ENCODE data around the gene ZBTB42. TPM values are rescaled to one million over a fixed set of nuclear protein-coding genes. Genes with fewer than 3 reads are reported as not detected.

Gene ZBTB42
- total RNA-seq, 1 experiment from 2014 or later, result 5.2 TPM

DNA sequence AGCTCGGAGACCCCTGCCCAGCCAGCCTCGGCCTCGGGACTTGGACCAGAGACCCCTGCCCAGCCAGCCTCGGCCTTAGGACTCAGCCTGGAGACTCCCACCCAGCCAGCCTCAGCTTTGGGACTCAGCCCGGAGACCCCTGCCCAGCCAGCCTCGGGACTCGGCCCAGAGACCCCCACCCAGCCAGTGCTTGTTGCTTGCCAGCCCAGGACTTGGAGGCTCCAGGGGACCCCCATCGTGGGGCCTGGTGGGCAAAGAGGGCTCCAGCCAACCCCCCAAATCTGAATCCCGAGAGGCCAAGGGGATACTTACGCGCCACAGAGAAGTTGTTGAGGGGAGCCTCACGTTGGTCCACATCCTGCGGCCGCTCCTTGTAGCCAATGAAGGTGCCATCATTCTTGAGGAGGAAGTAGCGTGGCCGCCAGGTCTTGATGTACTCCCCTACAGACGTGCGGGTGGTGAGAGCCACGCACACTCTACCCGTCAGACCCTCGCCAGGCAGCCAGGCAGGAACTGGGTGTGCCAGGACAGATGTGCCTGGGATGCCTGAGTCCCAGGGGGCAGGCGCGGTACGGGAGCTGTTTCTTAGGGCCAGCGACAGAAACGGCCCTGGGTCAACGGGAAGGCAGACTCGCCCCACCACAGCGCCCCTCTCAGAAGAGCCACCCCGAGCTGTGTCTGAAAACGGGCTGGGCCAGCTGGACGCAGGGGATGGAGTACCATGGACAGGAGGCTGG, 21.0 kb upstream of the ZBTB42 start:
- no peak for DNase-seq (ENCODE audit: low read depth, low spot score)
- in situ Hi-C loops (cut with HindIII; ENCODE audit: low pct_unique_long_range_greater_than_20kb, low sequenced_read_pairs), result no loop called here

DNA sequence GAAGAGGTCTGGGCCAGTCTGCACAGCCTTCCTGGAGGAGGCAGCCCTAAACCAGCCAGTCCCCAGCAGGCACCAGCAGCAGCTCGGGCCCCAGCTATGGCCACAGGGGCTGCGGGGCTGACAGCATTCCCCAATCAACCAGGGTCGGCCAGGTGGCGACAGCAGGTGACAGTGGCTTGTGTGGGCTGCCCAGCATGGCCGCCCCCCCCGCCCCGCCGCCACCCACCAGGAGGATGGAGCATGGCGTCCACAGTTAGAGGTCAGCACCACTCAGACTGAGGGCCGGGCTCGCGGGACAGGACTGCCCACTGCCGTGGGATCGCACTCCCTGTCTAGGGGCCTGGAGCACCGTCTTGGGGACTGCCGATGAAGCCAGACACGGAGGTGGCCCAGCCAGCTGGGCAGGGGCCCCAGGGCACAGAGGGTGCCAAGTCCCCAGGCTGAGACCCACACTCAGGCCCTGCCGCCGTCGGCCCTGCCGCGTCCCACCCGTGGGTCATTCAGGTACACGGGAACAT, 20.3 kb upstream of the ZBTB42 start:
- in situ Hi-C loops (cut with HindIII; ENCODE audit: low pct_unique_long_range_greater_than_20kb, low sequenced_read_pairs), result no loop called here
- no peak for DNase-seq (ENCODE audit: low read depth, low spot score)

DNA sequence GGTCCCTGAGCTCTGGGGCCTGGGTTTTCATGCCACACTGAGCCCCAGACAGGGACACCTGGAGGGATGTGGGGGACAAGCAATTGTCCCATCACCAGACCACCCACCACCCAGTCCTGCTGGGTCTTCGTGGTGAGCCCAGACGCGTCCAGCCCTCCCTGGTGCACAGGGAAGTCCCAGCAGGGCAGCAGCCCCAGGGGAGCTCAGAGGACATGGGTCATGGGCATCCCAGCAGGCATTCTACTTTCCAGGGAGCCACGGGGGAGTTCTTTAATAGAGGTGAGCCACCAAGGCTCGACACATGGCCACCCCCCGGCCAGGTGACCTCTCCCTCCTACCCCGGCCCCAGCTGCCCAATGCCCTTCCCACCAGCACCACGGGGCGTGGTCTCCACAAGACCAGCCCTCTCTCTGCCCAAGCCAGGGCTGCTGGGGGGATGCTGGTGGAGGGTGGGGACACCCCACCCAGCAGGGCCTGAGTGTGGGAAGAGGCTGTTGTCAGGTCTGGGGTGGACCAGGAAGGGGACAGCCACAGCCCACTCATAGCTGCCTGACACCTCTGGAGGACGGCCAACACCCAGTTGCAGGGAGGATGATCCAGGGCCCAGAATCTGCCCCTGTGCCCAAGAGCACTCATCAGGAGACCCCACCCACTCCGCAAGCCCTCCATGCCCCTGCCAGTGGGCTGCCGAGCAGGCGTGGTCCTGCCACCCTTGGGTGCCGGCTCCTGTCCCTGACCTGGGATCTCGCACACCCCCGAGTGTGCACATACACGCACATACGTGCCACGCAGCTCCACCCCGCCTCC, 19.4 kb upstream of the ZBTB42 start:
- no peak for DNase-seq (ENCODE audit: low read depth, low spot score)
- in situ Hi-C loops (cut with HindIII; ENCODE audit: low pct_unique_long_range_greater_than_20kb, low sequenced_read_pairs), result no loop called here

DNA sequence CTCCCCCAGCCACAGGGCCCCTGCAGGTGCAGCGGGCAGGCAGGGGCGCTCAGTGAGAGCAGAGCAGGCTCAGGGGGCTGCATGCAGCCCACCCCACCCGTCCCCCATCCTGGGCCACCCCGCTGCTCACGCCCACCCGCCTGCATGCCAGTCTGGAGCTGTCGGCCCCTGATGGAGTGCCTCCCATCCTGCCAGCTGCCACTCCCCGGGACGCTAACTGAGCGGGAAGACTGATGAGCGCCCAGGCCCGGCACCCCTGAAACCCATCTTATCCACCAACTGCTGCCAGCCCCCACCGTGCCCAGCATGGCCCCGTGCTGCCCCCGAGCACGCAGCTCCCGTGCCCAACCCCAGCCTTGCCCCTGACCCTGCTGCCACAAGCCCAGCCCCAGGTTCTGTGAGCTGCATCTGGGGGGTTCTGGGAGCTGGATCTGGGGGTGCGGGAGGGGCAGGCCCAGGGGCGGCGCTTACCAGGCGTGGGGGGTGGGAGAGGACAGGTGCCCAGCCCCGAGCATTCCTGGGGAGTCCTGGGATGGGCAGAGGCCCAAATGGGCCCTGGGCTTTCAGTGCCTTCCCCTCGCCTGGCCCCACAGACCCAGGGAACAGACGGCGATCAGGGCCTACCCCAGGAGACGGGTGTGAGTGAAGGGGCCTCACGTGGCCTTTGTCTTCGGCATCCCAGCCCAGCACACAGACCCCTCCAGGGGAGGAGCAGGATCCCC, 18.7 kb upstream of the ZBTB42 start:
- DNase-seq (ENCODE audit: low read depth, low spot score), result no peak
- in situ Hi-C loops (cut with HindIII; ENCODE audit: low pct_unique_long_range_greater_than_20kb, low sequenced_read_pairs), result no loop called here

DNA sequence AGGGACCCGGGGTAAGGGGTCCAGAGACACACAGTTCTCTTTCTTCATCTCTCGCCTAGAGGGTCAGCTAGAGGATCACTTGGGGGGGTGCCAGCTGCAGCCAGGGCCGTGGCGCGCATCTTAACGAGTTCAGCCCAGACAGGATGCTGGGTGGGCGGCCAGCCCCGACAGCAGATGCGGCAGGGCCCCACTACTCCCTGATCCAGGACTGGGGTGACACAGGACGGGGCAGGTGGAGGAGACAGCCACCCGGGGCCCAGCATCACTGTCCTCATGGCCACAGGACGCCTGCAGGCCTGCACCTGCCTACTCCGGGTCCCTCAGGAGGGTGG, 18.1 kb upstream of the ZBTB42 start:
- in situ Hi-C loops (cut with HindIII; ENCODE audit: low pct_unique_long_range_greater_than_20kb, low sequenced_read_pairs), result no loop called here
- no peak for DNase-seq (ENCODE audit: low read depth, low spot score)

DNA sequence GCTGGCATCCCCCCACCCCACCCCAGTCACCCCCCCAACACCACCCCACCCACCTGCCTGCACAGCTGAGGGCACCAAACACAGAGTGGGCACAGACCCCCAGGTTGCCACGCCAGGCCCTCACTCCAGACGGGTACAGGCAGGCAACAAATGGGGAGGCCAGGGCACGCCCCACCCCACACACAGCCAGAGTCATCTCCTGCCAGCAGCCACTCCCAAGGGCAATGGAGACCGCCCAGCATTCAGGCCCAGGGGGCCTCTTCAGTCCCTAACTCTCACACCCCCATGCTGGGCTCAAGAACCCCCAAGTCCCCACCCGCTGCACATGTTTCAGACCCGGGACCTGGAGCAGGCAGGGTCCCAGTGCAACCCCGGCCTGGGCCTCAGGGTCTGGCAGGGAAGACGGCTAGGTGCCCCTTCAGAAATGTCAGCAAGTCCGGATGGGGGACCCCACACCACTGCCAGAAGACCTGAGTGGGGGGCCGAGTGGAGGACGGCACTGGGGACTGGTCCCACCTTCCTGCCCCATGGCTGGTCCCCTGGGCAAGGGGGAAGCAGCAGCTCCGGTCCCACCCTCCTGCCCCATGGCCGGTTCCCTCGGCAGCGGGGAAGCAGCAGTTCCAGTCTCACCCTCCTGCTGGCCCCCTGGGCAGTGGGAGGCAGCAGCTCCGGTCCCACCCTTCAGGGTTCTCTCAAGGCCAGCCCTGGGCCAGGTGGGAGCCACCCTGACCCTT, 17.2 kb upstream of the ZBTB42 start:
- in situ Hi-C loops (cut with HindIII; ENCODE audit: low pct_unique_long_range_greater_than_20kb, low sequenced_read_pairs), result no loop called here
- DNase-seq (ENCODE audit: low read depth, low spot score), result no peak

DNA sequence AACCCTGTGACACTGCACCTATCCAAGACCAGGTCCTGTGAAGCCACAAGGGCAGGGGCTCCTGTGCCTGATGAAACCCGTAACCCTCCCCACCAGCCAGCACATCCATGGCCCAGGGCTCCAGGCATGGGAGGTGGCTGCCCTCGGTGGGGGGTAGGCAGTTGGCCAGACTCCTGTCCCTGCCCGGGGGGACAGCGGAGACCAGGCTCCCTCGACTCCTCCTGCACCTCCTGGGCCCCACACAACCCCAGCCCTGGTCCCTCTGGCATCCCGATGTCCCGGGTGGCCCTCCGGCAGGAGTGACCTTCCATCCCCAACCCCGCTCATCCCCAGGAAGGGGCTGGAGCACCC, 16.7 kb upstream of the ZBTB42 start:
- in situ Hi-C loops (cut with HindIII; ENCODE audit: low pct_unique_long_range_greater_than_20kb, low sequenced_read_pairs), result no loop called here
- no peak for DNase-seq (ENCODE audit: low read depth, low spot score)

DNA sequence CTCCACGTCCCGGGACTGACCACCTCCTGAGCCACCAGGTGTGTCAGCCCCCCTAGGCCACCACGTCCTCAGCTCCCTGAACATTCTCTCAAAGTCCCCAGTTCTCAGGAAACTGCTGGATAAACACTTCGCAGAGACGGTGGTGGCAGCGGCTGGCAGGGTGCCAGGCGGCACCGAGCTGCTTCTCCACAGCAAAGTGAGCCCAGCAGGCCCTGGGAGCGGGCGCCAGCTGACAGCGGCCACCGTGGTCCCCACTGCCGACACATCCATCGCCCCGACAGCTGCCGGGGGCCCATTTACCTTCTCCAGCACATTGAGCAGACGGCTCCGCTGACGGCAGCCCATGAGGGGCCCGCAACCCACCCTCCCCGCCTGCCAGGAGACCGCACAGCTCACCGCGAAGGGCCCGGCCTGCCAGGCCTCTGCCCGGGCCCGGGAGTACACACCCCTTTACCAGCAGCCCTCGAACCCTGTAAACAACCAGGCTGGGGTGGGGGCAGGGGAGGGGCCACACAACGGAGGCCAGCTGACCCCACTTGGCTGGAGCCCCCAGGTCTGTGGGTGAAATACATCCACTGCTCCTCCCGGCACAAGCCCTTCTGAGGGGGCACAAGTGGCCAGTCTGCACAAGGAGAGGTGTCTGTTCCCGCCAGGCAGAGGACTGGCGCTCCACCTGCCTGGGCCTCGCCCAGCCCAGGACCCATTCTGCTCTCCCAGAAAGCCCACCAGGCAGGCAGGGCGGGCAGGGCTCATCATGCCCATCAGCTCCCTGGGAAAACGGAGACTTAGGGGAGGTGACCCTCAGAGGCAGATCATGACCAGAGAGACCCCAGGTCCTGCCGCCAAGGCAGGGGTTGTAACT, 15.8 kb upstream of the ZBTB42 start:
- in situ Hi-C loops (cut with HindIII; ENCODE audit: low pct_unique_long_range_greater_than_20kb, low sequenced_read_pairs), result no loop called here
- no peak for DNase-seq (ENCODE audit: low read depth, low spot score)

DNA sequence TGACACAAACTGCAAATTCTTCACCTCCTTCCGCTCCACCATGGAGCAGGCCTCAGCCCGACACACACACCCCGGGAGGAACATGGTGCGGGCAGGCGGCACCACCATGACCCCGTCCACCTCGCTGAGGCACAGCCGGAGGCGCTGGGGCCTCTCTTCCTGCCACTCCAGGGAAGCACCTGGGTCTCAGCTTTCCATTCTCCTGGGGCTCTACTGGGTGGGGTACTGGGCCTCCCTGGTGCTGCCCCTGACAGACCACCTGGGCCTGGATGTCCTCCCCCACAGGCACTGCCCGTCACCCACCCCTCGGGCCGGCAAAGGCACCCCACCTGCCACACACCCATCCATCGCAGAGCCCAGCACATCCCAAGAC, 15.2 kb upstream of the ZBTB42 start:
- in situ Hi-C loops (cut with HindIII; ENCODE audit: low pct_unique_long_range_greater_than_20kb, low sequenced_read_pairs), result no loop called here
- DNase-seq (ENCODE audit: low read depth, low spot score), result no peak

DNA sequence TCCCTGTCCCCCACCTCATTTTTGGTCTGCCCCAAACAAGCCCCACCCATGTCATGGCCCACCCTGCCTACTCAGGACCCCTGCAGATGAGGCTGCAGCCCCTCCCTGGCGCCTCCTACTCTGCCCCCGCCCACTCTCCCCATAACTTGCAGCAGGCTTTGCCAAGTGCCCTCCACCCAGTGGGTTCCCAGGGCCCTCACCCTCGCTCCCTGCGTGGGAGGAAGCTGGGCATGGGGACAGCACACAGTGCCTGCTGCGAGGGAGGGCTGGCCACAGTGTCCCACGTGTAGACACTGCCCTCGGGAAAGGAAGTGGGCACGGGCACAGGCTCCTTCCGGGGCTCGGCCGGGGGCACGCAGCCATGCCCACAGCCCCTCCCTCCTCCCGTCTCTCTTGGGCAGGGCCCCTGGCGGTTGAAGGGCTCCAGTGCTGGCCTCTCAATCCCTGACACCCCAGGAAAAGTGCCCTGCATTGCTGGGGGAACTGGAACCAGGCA, 14.8 kb upstream of the ZBTB42 start:
- no peak for DNase-seq (ENCODE audit: low read depth, low spot score)
- in situ Hi-C loops (cut with HindIII; ENCODE audit: low pct_unique_long_range_greater_than_20kb, low sequenced_read_pairs), result no loop called here

DNA sequence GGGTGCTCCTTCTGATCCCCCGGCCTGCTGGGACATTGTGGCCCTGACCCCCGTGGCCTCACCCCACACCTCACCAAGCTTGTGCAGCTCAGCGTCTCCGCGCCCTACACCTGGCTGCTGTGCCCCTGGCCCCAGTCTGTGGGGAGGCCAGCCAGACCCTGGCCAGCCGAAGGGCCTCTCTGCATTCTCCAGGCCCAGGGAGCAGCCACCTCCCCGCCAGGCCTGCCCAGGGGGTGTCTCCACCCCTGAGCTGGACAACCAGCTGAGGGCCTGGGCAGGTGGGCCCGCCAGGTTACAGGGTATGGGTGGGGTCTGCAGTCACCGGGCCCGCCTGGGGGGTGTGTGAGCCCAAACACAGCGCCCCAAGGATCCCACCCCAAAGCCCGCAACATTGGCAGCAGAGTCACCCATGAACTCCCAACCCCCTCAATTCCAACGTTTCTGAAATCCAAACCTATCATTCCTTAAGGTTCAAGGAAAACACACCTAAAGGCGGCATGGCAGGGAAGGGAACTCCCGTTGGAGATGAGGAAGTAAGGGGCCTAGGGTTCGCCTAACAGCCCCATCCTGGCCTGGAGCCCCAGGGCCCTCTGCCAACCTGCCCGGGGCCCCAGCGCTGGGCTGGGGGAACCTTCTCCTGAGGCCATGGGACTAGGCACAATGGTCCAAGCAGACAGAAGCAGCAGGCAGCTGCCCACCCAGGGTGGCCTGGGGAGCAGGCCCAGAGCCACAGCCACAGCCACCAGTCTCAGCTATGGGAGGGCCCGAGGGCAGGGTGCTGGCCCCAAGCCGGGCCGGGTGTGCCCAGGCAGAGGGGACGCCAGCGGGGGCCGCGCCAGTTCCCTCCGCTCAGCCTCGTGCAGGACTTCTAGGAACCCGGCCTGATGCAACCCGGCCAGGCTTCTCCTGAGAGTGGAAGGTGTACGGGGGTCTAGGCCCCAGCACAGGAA, 13.9 kb upstream of the ZBTB42 start:
- in situ Hi-C loops (cut with HindIII; ENCODE audit: low pct_unique_long_range_greater_than_20kb, low sequenced_read_pairs), result no loop called here
- no peak for DNase-seq (ENCODE audit: low read depth, low spot score)

DNA sequence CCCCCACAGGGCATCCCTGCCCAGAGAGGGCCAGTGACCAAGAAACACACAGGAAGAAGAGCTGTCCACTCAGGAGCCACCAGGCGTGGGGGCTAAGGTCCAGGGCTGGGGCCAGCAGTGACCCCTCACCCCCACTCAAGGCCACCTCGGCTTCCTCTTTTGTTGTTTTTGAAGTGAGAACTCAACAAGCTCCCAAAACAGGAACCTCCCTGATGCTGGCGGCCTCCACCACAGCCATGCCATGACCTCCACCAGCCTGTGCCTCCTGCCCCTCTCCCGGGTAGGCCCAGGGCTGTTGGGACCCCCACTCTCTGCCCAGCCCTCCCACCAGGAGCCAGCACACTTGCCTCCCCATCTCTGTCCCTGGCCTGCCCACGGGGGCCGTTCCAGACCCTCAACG, 13.2 kb upstream of the ZBTB42 start:
- in situ Hi-C loops (cut with HindIII; ENCODE audit: low pct_unique_long_range_greater_than_20kb, low sequenced_read_pairs), result no loop called here
- no peak for DNase-seq (ENCODE audit: low read depth, low spot score)

DNA sequence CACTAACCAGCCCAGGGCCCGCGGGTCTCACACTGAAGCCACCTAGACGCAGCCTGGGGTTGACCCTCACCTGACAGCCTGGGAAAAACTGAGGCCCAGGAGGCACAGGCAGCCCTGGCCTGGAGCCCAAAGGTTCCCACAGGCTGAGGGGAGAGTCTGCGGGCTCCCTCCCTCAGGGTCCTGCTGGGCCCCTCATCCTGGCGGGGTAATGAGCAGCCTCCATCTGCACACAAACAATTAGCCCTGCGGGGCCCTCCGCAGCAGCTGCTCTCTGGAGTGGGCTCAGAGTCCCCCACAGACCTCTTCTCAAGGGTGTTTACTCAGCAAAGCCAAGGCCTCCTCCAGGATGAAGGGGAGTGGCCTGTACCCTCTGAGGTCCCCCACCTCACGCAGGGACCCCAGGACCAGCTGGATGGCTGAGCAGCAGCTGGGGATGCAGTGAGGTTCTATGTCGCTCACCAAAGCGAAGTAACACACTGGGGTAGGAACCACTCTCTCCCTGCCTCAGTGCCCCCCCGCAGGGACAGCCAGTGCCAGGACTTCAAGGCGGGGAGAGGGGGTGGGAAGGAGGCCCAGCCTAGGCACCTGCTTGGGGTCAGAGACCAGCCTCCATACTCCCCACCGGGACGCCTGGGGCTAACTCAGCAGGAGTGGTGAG, 12.6 kb upstream of the ZBTB42 start:
- no peak for DNase-seq (ENCODE audit: low read depth, low spot score)
- in situ Hi-C loops (cut with HindIII; ENCODE audit: low pct_unique_long_range_greater_than_20kb, low sequenced_read_pairs), result no loop called here

DNA sequence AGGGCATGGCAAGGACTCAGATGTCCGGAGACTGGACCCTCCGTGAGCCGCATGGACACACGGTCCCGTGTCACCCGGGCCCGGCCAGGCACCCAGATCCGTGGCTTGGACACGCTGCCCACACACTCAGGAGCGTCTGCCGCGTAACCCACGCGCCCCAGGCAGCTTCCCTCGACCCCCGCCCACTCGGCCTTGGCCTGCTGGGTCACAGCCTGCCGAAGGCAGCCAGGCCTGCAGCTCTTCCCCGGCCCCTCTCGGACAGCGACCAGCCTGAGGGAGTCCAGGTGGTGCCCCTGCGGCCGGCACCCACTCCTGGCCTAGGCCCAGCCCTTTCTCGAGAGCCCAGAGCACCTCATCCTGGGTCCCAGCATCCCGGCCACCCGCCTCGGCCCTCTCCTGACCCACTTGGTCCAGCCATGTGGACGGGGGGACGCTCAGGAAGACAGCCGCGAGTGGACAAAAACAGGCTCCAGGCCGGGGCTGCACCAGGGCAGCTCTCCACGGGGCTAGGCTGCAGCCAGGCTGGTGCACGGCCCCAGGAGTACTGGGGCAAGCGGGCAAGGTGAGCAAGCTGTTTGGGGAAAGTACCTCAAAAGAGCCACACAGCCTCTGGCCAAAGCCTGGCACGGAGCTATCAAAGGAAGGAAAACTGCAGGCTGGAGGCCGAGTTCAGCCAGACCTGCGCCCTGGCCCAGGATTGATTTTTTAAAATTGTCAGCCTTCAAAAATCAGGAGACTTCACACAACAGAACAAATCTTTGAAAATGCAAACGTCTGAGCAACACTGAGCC, 11.8 kb upstream of the ZBTB42 start:
- in situ Hi-C loops (cut with HindIII; ENCODE audit: low pct_unique_long_range_greater_than_20kb, low sequenced_read_pairs), result no loop called here

More for the DNA sequence above, 11.8 kb upstream of the ZBTB42 start:
- DNase-seq (ENCODE audit: low read depth, low spot score), result no peak
